Measurements from ENCODE around the gene ADAMTS16. TPM values are rescaled to one million over a fixed set of nuclear protein-coding genes. Genes with fewer than 3 reads are reported as not detected.

The ADAMTS16 gene
- polyA plus RNA-seq, 4 donors, result 67.2 to 88.1 (median 81.7) TPM

DNA sequence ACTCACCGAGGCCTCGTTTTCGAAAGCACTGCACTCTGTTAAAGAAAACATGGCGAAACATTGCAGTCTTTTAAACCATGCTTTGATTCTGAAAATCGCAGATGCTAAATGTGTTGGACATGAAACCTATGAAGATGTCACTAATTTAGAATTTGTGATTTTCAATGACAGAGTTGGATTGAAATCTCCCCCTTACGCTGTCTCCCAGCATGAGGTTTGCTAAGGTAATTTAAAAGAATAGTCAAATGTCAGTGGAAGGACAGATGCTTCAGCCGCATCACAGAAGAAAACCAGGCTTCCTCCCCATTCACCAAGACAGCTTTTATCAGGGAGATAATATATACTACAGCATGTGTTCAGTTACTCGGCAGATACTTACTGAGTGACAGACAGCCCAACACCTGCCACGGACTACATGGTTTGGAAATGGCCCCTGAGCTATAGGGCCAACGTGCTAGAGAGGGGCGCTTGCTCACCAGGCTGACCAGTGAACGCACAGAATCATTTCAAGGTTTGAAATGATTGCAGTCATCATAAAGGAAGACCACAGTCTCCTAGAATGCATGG is 136.9 kb downstream of the ADAMTS16 start:
- no peak for DNase-seq (ENCODE audit: low read depth in 4 of 4, low spot score in 3 of 4)

DNA sequence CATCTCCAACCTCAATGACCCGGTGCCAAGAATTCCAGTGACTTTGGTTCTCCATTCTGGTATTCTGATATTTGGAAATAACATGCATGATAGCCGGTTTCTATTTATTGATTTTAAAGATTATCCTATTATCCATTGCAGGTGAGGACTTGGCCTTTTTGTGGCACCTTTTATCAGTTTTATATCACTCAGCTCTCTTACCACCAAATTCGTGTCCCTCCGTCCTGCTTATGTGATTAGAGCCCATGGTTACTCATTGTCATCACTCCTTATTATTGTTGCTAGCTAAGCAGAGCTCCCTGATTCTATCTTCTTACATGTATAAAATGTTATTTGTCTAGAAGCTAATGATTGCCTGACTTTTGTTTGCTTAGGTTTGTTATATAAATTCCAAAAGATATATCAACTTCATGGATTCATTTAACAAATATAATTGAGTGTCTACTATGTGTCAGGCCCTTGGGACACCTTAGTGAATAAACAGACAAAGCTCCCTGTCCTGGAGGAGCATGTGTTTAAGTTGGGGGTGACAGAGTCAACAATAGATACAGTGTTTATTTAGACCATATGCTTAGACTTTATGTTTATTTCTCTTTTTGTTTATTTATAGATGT is 138.2 kb downstream of the ADAMTS16 start:
- no peak for DNase-seq (ENCODE audit: low read depth in 4 of 4, low spot score in 3 of 4)

DNA sequence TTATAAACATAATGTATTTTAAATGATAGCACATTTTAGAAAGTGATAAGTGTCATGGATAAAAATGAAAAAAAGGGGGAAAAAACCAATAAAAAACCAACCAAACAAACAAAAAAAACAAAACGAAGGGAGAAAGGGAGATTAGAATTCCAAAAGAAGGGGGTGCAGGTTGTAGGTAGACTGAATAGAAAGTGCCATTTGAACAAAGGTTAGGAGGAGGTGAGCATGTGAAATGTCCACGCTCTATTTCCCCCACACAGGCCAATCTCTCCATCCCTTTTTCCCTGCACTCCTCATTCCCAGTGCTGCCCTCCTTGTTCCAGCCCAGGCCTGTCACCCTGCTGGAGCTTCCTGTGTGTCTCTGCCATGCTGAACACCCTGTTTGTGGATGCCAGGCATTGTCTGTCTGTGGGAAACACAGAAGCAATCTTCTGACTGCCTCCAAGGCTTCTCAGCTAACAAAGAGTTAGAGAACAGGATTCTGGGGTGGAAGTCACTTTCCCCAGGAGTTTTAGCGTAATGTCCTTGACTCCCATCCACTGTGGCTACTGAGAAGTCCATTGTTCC is 138.8 kb downstream of the ADAMTS16 start:
- no peak for DNase-seq (ENCODE audit: low read depth in 4 of 4, low spot score in 3 of 4)

DNA sequence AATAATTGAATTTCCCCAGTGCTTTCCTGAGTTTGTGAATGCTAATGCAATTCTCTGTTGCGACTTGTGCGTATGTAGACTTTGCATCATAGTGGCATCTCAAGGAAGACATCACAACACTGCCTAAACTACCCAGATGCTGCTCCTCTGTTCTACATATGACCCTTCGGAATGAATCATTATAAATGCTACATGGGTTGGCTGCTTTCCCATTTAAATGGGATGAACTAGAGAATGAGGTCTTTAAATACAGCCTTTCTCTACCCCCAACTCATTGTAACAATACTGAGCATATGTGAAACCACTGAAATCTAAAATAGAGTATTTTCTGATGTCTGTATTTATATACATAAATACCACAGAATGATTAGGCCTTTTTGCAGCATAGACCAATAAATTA is 145.8 kb downstream of the ADAMTS16 start:
- DNase-seq (ENCODE audit: low read depth in 4 of 4, low spot score in 3 of 4), result no peak

DNA sequence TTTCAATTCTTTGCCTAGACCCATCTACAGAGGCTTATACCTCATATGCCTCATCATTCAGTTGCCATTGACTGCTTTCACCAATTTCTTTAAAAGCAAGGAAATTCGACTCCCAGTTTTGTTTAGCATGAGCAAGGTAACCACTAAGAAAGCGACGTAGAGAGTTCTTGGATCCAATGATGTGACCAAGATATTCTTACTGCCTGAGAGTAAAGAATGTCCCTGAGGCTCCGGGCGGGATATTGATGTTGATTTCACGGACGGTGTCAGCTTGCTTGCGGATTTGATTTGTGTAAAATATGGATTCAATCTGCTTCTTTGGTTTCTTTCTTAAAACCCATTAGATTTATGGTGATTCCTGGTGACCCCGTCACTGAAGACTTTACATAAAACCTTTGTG is 147.3 kb downstream of the ADAMTS16 start:
- DNase-seq (ENCODE audit: low read depth in 4 of 4, low spot score in 3 of 4), result no peak

DNA sequence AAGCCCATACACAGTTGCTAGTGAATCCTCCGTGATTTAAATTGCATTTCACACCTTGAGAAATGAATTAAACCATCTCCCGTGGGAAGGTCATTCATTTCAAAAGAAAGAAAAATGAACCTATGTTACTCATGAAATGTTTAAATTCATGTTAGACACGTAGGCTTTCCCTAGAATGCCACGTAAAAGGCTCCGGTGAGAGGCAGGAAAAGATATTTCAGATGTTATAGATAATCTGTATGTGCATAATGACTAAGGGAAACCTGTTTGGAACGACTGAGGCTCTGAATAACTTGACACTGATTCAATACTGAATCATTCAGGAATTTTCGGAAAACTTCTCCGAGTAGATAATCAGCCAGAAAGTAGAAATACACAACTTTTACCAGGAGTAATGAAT is 148.1 kb downstream of the ADAMTS16 start:
- DNase-seq (ENCODE audit: low read depth in 4 of 4, low spot score in 3 of 4), result no peak

DNA sequence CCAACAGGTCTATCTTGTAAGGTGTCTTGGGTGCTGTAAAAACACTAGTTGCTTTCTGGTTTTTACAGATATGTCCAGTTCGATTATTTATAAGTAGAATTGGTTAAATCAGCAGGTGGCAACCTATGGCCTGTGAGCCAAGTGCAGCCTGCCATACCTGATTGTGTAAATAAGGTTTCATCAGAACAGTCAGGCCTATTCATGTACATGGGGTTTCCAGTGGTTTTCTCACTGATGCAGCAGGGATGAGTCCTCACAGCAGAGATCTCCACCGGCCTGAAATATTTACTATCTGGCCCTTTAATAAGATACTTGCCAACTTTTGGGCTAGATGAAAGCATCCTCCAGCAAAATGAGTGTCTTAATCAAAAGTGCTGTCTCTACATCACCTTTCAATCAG is 149.4 kb downstream of the ADAMTS16 start:
- no peak for DNase-seq (ENCODE audit: low read depth in 4 of 4, low spot score in 3 of 4)

DNA sequence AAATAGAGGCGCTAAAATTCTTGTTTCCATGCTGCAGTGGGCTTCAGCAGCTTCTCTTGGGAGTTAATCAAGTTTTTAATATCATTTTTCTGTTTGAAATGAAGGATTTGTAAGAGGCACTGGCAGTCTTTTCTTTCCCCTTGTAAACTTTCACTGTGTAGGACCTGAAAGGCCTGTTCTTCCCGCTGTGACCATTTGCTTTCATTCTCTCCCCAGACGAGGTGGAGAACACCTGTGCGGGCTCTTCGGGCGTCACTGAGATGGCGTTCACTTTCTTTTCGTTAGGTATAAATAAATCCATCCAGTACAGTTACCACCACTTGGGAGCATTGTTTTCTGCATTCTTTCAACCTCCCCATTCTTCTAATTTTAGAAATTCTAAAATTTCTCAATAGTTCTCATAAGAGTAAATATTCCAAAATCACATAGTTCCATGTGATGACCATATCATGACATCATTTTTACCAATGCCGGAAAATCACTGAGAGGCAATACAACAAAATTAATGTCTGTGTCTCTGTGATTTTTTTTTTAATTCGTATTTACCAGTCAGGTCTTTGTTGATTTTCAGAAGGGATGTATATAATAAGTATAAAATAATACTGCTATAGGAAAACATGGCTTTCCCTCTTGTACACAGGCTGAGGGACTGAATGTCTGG is 150.7 kb downstream of the ADAMTS16 start:
- DNase-seq (ENCODE audit: low read depth in 4 of 4, low spot score in 3 of 4), result no peak

DNA sequence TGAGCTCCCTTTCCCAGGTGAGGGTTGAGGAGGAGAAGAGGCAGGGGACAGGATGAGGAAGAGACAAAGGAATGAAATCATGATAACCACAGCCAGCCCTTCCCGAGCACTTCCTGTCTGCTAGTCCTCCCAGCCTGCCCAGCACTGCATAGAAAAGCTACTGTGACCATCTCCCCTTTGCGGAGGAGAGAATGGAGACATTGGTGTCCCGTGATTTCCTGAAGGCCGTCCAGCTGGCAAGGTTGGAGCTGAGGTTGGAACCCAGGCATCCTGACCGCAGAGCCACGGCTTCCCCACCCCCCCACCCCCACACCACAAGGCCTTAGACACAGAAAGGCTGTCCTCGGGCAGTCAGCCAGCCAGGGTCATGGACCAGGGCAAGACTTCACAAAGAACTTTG is 151.2 kb downstream of the ADAMTS16 start:
- no peak for DNase-seq (ENCODE audit: low read depth in 4 of 4, low spot score in 3 of 4)

DNA sequence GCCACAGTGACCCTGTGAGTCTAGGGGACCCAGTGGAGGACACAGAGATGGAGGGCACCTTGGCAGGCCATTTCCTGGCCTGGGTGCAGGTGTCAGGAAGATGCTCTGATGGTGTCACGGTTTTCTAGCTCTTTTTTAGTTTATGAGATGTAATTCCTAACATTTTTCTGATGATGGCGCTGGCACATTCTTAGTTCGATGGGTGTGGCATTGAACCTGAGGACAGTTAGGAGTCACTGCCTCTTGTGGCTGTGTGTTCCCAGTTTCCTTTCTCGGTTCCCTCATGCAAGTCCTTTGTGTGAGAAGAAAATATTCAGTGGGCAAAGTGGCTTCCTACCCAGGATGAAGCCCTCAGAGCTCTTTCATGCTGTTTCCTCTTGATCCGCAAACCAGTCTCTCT is 152.9 kb downstream of the ADAMTS16 start:
- no peak for DNase-seq (ENCODE audit: low read depth in 4 of 4, low spot score in 3 of 4)

DNA sequence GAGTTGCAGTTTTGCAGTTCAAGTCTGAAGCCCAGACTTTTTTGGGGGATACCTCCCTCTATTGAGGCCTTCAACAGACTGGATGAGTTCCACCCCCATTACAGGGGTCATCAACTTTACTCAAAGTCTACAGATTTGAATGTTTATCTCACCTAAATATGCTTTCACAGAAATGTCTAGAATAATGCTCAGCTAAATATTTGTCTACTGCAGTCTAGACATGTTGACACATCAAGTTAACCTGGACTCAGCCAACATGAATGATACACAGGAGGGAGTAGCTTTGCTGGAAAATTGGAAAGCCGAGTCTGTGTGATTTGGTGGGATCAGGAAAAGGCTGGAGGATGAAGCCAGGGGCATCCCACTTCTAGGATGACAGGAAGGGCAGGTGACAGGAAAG is 154.3 kb downstream of the ADAMTS16 start:
- DNase-seq (ENCODE audit: low read depth in 4 of 4, low spot score in 3 of 4), result no peak

DNA sequence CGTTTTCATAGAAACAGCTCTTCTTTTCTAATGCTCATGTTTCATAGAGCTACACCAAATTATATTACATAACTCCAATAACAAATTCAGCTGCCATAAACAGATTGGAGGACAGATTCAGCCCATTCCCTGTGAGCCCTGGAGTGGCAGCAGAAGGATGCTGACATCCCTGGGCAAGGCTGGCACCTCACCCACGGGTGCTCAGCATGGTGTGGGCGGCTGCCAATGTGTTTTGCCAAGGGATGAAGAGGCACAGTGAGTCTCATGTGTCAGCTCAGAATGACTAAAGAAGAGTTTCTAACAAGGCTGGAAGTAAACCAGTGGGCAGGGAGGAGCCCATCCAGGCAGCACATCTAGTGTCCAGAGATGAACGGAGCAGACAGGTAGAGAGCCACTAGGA is 155.2 kb downstream of the ADAMTS16 start:
- no peak for DNase-seq (ENCODE audit: low read depth in 4 of 4, low spot score in 3 of 4)

DNA sequence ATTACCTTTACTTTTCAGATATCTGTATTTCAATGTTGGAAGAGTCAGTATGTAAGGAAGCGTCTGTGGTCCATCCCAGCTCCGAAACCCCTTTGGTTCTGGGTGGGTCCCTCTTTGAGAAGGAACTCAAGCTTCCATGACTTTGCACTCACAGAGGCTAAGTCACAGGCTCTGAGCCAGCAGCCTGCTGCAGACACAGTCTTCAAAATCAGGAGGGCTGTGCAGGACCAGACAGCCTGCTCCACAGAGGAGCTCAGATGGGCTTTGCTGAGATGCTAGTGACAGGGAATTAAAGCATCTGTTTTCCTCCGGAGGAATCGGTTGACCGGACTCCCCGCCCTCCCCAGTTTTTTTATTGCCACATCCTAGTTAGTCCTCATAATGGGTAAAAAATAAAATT is 155.9 kb downstream of the ADAMTS16 start:
- DNase-seq (ENCODE audit: low read depth in 4 of 4, low spot score in 3 of 4), result no peak

DNA sequence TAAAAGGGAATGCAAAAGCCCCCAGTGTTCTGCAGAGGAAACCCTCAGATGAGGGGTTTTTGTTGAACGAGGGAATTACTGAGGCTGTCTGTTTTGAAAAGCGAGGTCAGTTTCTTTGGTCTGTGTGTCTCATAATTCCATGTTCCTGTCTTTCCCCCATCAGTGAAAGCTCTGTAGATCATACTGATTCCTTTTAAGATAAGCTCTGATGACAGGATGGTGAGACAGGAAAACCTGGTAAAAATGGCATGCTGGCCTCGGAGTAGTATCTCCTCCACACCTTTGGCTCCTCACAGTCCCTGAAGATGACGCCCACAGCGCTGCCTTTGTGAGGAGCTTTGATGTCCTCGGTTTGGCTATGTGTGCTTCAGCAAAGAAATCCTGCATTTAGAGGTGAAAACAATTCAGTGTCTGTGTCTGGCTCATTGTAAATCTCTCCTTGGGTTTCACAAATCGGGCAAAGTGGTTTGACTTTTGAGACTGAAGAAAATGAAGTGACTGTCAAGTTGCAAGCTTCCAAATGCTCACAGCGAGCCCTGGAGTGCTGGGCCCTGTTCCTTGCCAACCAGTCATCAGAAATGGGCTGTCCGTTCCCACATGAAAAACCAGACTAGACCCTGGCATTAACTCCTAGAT is 157.4 kb downstream of the ADAMTS16 start:
- no peak for DNase-seq (ENCODE audit: low read depth in 4 of 4, low spot score in 3 of 4)

DNA sequence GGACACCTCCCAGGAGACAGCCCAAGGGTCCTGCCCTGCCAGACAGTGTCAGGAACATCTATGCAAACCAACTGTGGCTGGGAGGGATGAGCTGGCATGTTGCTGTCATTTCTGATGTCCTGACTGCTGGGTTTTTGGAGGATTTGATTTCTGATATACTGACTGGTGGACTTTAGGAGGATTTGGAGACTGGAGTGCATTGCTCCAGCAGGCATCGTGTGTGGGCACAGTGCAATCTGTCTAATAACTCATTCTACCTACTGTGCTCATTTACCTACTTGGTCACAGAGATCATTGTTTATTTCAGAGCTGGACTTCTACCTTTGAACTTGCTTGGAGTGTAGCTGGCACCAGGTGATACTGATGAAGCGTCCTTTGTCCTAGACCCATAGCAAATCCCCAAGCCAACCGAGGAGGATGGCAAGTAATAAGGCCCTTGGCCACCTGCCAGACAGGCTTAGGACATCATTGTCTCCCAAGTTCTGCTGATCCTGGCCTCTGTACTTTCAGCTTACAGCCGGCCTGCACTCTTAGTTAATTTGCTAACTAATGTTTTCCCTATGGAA is 158.0 kb downstream of the ADAMTS16 start:
- DNase-seq (ENCODE audit: low read depth in 4 of 4, low spot score in 3 of 4), result no peak

DNA sequence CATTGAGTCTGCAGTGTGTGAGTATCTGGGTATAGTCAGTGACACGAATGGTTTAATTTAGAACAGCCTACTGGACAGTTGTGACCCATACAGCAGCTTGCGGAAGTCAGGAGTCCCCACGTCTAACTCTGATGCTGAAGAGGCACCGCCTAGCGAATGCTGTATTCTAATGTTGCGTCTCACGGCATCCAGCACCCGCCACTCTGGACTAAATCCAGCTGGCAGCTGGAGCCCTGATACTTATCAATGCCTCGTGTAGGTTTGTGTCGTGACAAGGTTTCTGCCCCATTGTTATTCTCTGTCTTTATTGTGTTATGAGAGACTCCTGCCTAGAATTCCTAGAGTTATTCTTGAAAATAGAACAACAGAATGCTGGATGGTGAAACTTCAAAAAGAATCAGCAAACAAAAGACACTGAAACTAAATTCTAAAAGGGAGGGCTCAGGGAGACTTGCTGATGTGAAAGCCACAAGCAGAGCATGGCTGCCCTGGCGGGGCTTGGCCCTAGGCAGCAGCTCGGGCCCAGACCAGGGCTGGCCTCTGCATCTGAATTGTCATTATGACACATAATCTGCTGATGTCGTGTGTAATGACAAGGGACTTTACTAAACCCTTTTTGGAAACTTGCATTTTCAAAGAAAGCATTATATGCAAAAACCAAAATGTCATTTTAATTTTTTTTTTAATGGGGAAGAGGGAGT is 158.9 kb downstream of the ADAMTS16 start:
- DNase-seq (ENCODE audit: low read depth in 4 of 4, low spot score in 3 of 4), result no peak

DNA sequence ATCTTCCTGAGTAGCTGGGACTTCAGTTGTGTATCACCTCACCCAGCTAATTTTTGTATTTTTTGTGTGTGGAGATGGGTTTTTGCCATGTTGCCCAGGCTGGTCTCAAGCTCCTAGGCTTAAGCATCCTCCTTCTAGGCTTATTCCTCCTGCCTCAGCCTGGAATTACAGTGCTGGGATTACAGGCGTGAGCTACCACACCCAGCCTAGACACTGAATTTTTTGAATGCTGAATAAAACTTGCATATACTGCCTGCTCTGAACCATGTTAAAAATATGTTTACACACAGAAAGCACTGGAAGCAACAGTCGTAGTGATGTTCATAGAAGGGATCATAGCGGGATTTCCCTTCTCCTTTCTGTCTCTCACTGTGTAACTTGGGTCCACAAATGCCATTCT is 161.0 kb downstream of the ADAMTS16 start:
- no peak for DNase-seq (ENCODE audit: low read depth in 4 of 4, low spot score in 3 of 4)

DNA sequence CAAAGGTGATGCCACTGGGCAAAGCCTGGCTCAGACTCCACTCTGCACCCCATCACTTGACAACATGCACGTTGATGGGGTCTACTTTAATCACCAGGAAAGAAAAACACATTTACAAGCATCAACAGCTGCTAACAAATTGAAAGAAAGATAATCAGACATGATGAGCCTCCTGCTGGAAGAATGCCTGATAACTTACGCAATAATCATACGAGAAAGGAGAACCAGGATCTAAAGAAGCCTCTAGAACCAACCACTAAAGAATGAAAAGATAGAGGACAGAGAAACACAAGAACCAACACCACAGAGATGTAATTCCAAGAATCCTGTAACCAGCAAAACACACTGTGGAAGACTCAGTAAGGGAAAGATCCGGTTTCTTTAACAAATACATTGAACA is 162.1 kb downstream of the ADAMTS16 start:
- no peak for DNase-seq (ENCODE audit: low read depth in 4 of 4, low spot score in 3 of 4)

DNA sequence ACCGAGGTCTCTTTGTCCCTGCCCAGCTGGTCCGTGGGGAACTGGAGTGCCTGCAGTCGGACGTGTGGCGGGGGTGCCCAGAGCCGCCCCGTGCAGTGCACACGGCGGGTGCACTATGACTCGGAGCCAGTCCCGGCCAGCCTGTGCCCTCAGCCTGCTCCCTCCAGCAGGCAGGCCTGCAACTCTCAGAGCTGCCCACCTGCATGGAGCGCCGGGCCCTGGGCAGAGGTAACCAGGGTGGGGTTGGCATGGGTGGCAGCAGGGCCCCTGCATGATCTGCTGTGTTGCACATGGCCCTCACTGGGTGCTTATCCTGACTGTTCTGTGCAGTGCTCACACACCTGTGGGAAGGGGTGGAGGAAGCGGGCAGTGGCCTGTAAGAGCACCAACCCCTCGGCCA is 163.1 kb downstream of the ADAMTS16 start:
- DNase-seq (ENCODE audit: low read depth in 4 of 4, low spot score in 3 of 4), result no peak

DNA sequence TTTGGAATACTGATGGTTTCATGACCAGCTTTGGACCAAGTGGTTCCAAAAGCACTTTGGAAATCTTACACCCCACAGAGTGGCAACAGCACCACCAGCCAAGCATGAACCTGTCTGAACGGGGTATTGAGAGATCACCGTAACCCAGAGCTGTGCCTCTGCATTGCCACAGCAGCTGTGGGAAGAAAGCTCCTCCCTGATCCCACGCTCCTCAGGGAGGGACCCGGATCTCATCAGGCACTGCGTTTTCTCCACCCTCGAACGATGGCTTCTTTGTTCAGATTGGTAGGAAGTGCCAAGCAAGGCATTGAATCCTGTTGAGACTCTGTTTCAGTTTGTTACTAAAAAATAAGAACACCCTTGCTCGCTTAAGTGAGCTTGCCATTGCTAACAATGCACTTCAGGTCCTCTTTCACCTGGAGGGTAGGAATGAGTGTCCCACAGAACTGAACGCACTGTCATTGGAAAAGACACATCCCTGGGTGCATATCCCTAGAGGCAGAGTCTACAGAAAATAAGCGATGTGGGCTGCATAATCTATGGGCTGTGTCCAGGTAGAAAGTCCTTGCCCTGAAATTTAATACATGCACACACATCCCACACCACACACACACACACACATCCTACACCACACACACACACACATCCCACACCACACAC is 164.4 kb downstream of the ADAMTS16 start:
- no peak for DNase-seq (ENCODE audit: low read depth in 4 of 4, low spot score in 3 of 4)
